ENCODE data around the gene TOX3.

DNA sequence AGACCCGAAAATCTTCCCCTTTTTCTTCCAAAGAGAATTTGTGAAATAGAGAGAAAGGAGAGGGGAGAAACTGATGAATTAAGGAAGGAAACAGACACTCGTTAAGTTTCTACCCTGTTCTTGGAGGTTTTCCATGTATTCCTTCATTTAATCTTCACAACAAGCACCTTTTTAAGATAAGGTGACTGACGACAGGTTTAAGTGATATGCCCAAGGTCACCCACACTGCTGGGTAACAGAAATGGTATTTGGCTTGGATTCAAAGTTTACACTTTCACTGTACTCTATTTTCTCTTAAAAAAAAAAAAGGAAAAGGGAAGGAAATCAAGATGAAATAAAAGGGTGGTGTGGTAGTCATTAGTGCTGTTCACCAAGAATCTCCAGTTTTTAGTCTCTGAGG is 33.5 kb upstream of the TOX3 start:
- TF ChIP-seq, protein P1, sequence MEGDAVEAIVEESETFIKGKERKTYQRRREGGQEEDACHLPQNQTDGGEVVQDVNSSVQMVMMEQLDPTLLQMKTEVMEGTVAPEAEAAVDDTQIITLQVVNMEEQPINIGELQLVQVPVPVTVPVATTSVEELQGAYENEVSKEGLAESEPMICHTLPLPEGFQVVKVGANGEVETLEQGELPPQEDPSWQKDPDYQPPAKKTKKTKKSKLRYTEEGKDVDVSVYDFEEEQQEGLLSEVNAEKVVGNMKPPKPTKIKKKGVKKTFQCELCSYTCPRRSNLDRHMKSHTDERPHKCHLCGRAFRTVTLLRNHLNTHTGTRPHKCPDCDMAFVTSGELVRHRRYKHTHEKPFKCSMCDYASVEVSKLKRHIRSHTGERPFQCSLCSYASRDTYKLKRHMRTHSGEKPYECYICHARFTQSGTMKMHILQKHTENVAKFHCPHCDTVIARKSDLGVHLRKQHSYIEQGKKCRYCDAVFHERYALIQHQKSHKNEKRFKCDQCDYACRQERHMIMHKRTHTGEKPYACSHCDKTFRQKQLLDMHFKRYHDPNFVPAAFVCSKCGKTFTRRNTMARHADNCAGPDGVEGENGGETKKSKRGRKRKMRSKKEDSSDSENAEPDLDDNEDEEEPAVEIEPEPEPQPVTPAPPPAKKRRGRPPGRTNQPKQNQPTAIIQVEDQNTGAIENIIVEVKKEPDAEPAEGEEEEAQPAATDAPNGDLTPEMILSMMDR (IDR thresholded peaks at IDR 0.05), result no peak
- no peak for TF ChIP-seq POLR2AphosphoS5 (IDR thresholded peaks at IDR 0.05)

All from gastroesophageal sphincter (tissue), 3 donors.